Testis (tissue), 3 donors: ENCODE results near the gene MANBA. TPM values are rescaled to one million over a fixed set of nuclear protein-coding genes. Genes with fewer than 3 reads are reported as not detected.

Experiments used
- DNase-seq: peaks from one replicate; pipeline ENCODE4 v3.0.0-alpha.2; 2019
- H3K27ac ChIP-seq, 2 donors: fragments of 200-600 bp; sonication (generic); one replicate each; pipeline ENCODE4 v1.5.1; 2019
- H3K27me3 ChIP-seq: fragments of 200-600 bp; sonication (generic); one replicate; pipeline ENCODE4 v1.5.1; 2019
- H3K36me3 ChIP-seq: fragments of 200-600 bp; sonication (generic); one replicate; pipeline ENCODE4 v1.5.1; 2017; ENCODE audit warnings: low read depth; ENCODE audit errors: missing control alignments
- H3K4me1 ChIP-seq: fragments of 200-600 bp; sonication (generic); one replicate; pipeline ENCODE4 v1.5.1; 2019
- H3K4me3 ChIP-seq, 2 donors: fragments of 200-600 bp; sonication (generic); one replicate each; pipeline ENCODE4 v1.5.1; 2017 to 2019
- H3K9me3 ChIP-seq: fragments of 200-600 bp; sonication (generic); one replicate; pipeline ENCODE4 v1.5.1; 2017
- CTCF ChIP-seq, 3 experiments: fragments of 450-650 bp in 2 of 3; fragments of 200-600 bp in 1 of 3; sonication (generic) in 1 of 3; IDR thresholded peaks; one replicate each; pipeline ENCODE4 v1.5.1; 2016 to 2019; ENCODE audit warnings: antibody characterized with exemption in 3 of 3, mild to moderate bottlenecking in 2 of 3, moderate library complexity in 1 of 3
- POLR2A ChIP-seq: fragments of 450-650 bp; IDR thresholded peaks from one replicate; pipeline ENCODE4 v1.6.1; 2017; ENCODE audit warnings: antibody characterized with exemption, mild to moderate bottlenecking, moderate library complexity
- WGBS, 2 donors: methylation state at CpG; one replicate each; pipeline ENCODE4 v1.1.5; 2018; 5-methylcytosine and 5-hydroxymethylcytosine counted together
- intact Hi-C: fragments of 100-400 bp; cut with DNase I; formaldehyde crosslinking; loops from one replicate; pipeline ENCODE4 v1.15.1; 2023; ENCODE audit warnings: low total_unique reads
- polyA plus RNA-seq: library from polyadenylated mRNA; stranded (reverse); fragments of 350-450 nt; fragmentation: Illumina TruSeq; extraction: RNeasy Lipid Tissue Mini Kit (QIAGEN cat#74804); gene quantifications from one replicate; pipeline ENCODE4 v1.2.3, GENCODE V29; 2014; ENCODE audit warnings: low read depth, low replicate concordance; ENCODE audit not compliant: insufficient read depth
- total RNA-seq, 2 donors: library from RNA; depleted of rRNA; stranded (reverse); fragments of >200 nt; gene quantifications; one replicate each; pipeline ENCODE4 v1.2.3, GENCODE V29; 2016

The MANBA gene
- total and polyA plus RNA-seq, 3 donors from 2014 or later = 9.2 to 22.7 (median 13.6) TPM

GRCh38 chr4:102759831-102760644, 730 bp downstream of the MANBA start:
- Histone ChIP-seq H3K9me3 (no peaks in the 10 kb centered on the region), H3K27me3 (no peaks in the 10 kb centered on the region), H3K36me3 (no peaks in the 10 kb centered on the region), H3K27ac (peak overlapping the region; percentile 47 to 78), H3K4me1 (peaks cover 5% of the 10 kb centered on the region), H3K4me3 (peak overlapping the region; percentile 77 to 88)
- 2% methylated on average over 25 of the region's 25 CpGs for WGBS, 2 donors
- peak; percentile 14 for DNase-seq
- no peak for TF ChIP-seq CTCF (IDR thresholded peaks at IDR 0.05)
- TF ChIP-seq POLR2A = no peak
- intact Hi-C loops = no loop called here

GRCh38 chr4:102758241-102759160, 2.3 kb downstream of the MANBA start:
- TF ChIP-seq CTCF (IDR thresholded peaks at IDR 0.05) (no peak), POLR2A (no peak)
- DNase-seq = no peak
- no peak overlapping the region for H3K4me3 ChIP-seq
- H3K27me3 ChIP-seq = no peaks in the 10 kb centered on the region
- no peaks in the 10 kb centered on the region for H3K36me3 ChIP-seq
- WGBS, 2 donors = 88 to 91% methylated on average over 11 of the region's 11 CpGs
- intact Hi-C loops = no loop called here
- H3K9me3 ChIP-seq = no peaks in the 10 kb centered on the region
- peaks cover 5% of the 10 kb centered on the region for H3K4me1 ChIP-seq
- no peak overlapping the region for H3K27ac ChIP-seq

- H3K4me3 ChIP-seq = no peak overlapping the region
- H3K4me1 ChIP-seq = peaks cover 5% of the 10 kb centered on the region
- 52 to 78% methylated on average over 1 of the region's 1 CpG for WGBS, 2 donors
- DNase-seq = no peak
- no peak overlapping the region for H3K27ac ChIP-seq
- intact Hi-C loops = no loop called here
- H3K36me3 ChIP-seq = no peaks in the 10 kb centered on the region
- no peak for TF ChIP-seq POLR2A
- no peak for TF ChIP-seq CTCF (IDR thresholded peaks at IDR 0.05)
- no peaks in the 10 kb centered on the region for H3K27me3 ChIP-seq
- no peaks in the 10 kb centered on the region for H3K9me3 ChIP-seq
Observed at GRCh38 chr4:102757681-102758080, 3.1 kb downstream of the MANBA start.

GRCh38 chr4:102754044-102754443, 6.7 kb downstream of the MANBA start:
- H3K27me3 ChIP-seq = no peaks in the 10 kb centered on the region
- intact Hi-C loops = no loop called here
- no peak overlapping the region for H3K27ac ChIP-seq
- 94 to 95% methylated on average over 2 of the region's 2 CpGs for WGBS, 2 donors
- H3K4me1 ChIP-seq = no peaks in the 10 kb centered on the region
- H3K36me3 ChIP-seq = no peaks in the 10 kb centered on the region
- no peak for TF ChIP-seq POLR2A
- TF ChIP-seq CTCF (IDR thresholded peaks at IDR 0.05) = no peak
- DNase-seq = no peak
- H3K4me3 ChIP-seq = no peak overlapping the region
- no peaks in the 10 kb centered on the region for H3K9me3 ChIP-seq
